K562 (cell line): ENCODE data around the gene TMEM156.

Experiments
- CTCF ChIP-seq, 3 experiments: IDR thresholded peaks in 2 of 3; conservative IDR thresholded peaks in 1 of 3; 2 replicates each; pipeline ENCODE4 v1.5.1; 2011 to 2012; ENCODE audit warnings: low read length in 3 of 3, mild to moderate bottlenecking in 3 of 3, control low read depth in 2 of 3, improper control_type of control experiment in 1 of 3, inconsistent platforms in 1 of 3, low read depth in 1 of 3, mixed read lengths in 1 of 3, moderate library complexity in 1 of 3; ENCODE audit not compliant: insufficient read depth in 2 of 3
- NR1H2 ChIP-seq: sonication (generic); formaldehyde crosslinking; IDR thresholded peaks from 2 replicates; pipeline ENCODE4 v1.4.0; 2020; ENCODE audit warnings: mild to moderate bottlenecking, missing genetic modification reagents
- PHF8 ChIP-seq: fragments of 200-600 bp; sonication (generic); IDR thresholded peaks from 2 replicates; pipeline ENCODE4 v1.6.1; 2012; ENCODE audit warnings: mixed run types, mild to moderate bottlenecking, inconsistent platforms, low read length, moderate library complexity, borderline replicate concordance
- POLR3G ChIP-seq: IDR thresholded peaks from 2 replicates; pipeline ENCODE4 v1.6.1; 2011; ENCODE audit not compliant: insufficient read length, insufficient replicate concordance; ENCODE audit errors: extremely low read depth
- RFX5 ChIP-seq: IDR thresholded peaks from 2 replicates; pipeline ENCODE4 v1.6.1; 2011; ENCODE audit warnings: low read depth, mild to moderate bottlenecking, improper control_type of control experiment, low read length
- SOX6 ChIP-seq: fragments of 450-650 bp; IDR thresholded peaks from 2 replicates; pipeline ENCODE4 v1.6.1; 2014; ENCODE audit warnings: mild to moderate bottlenecking
- TEAD4 ChIP-seq, 2 experiments: sonication (generic) in 1 of 2; formaldehyde crosslinking in 1 of 2; IDR thresholded peaks; 2 replicates each; pipeline versions ENCODE4 v1.6.1 to v1.8.0; 2012 to 2022; ENCODE audit warnings: borderline replicate concordance in 1 of 2, inconsistent platforms in 1 of 2, low read length in 1 of 2, mild to moderate bottlenecking in 1 of 2, missing genetic modification reagents in 1 of 2
- THAP7 ChIP-seq: fragments of 250-450 bp; sonication (Bioruptor Pico); IDR thresholded peaks from 2 replicates; pipeline ENCODE4 v1.5.0; 2021
- ZNF121 ChIP-seq: sonication (generic); formaldehyde crosslinking; conservative IDR thresholded peaks from 2 replicates; pipeline ENCODE4 v1.8.0; 2022; ENCODE audit warnings: missing genetic modification reagents

GRCh38 chr4:38919494-38919893 lies 112.7 kb downstream of the TMEM156 start:
- TF ChIP-seq CTCF (IDR thresholded peaks at IDR 0.05 in 2 of 3, conservative IDR thresholded peaks at IDR 0.05 in 1 of 3; ENCODE audit: insufficient read depth in 2 of 3, low read depth in 1 of 3, low read length in 3 of 3), result no peak
- TF ChIP-seq SOX6, result no peak
- TF ChIP-seq RFX5, result no peak
- no peak for TF ChIP-seq ZNF121 (CRISPR knock-in tag)
- TF ChIP-seq THAP7 (CRISPR knock-in tag), result no peak
- TF ChIP-seq POLR3G, result no peak
- TF ChIP-seq NR1H2, result no peak
- TF ChIP-seq TEAD4 (IDR thresholded peaks at IDR 0.05; ENCODE audit: low read length), result no peak
- no peak for TF ChIP-seq TEAD4 (CRISPR knock-in tag; IDR thresholded peaks at IDR 0.05; ENCODE audit: borderline replicate concordance)
- no peak for TF ChIP-seq PHF8
